Measurements from ENCODE around the gene SCN4A. TPM values are rescaled to one million over a fixed set of nuclear protein-coding genes. Genes with fewer than 3 reads are reported as not detected.

The SCN4A gene
- total RNA-seq, 1 donor from 2014 or later: 0.07 TPM

- no peak for DNase-seq (ENCODE audit: low read depth, low spot score)
These were observed 16.3 kb downstream of the SCN4A start for GRCh38 chr17:63956296-63956920.

- no peak for DNase-seq (ENCODE audit: low read depth, low spot score)
These were observed 16.9 kb downstream of the SCN4A start for GRCh38 chr17:63955791-63956190.

- DNase-seq (ENCODE audit: low read depth, low spot score): no peak
These were observed 17.5 kb downstream of the SCN4A start for GRCh38 chr17:63955232-63955631.

GRCh38 chr17:63954402-63955063 is 18.2 kb downstream of the SCN4A start:
- no peak for DNase-seq (ENCODE audit: low read depth, low spot score)

GRCh38 chr17:63950940-63951907 is 21.5 kb downstream of the SCN4A start:
- no peak for DNase-seq (ENCODE audit: low read depth, low spot score)

GRCh38 chr17:63949576-63950250 is 23.0 kb downstream of the SCN4A start:
- DNase-seq (ENCODE audit: low read depth, low spot score): no peak

GRCh38 chr17:63948521-63948920 is 24.2 kb downstream of the SCN4A start:
- no peak for DNase-seq (ENCODE audit: low read depth, low spot score)

- DNase-seq (ENCODE audit: low read depth, low spot score): no peak
These were observed 24.9 kb downstream of the SCN4A start for GRCh38 chr17:63947711-63948330.

GRCh38 chr17:63946440-63947363 is 26.0 kb downstream of the SCN4A start:
- DNase-seq (ENCODE audit: low read depth, low spot score): no peak

GRCh38 chr17:63945784-63946439 is 26.8 kb downstream of the SCN4A start:
- DNase-seq (ENCODE audit: low read depth, low spot score): no peak

GRCh38 chr17:63944736-63945499 is 27.8 kb downstream of the SCN4A start:
- no peak for DNase-seq (ENCODE audit: low read depth, low spot score)

GRCh38 chr17:63943745-63944144 is 29.0 kb downstream of the SCN4A start:
- DNase-seq (ENCODE audit: low read depth, low spot score): no peak

GRCh38 chr17:63942309-63942985 is 30.3 kb downstream of the SCN4A start:
- DNase-seq (ENCODE audit: low read depth, low spot score): no peak

- DNase-seq (ENCODE audit: low read depth, low spot score): no peak
These were observed 31.0 kb downstream of the SCN4A start for GRCh38 chr17:63941751-63942150.

GRCh38 chr17:63941162-63941561 is 31.6 kb downstream of the SCN4A start:
- no peak for DNase-seq (ENCODE audit: low read depth, low spot score)

GRCh38 chr17:63940584-63940983 is 32.1 kb downstream of the SCN4A start:
- DNase-seq (ENCODE audit: low read depth, low spot score): no peak

- no peak for DNase-seq (ENCODE audit: low read depth, low spot score)
These were observed 32.8 kb downstream of the SCN4A start for GRCh38 chr17:63939884-63940283.

- no peak for DNase-seq (ENCODE audit: low read depth, low spot score)
These were observed 33.3 kb downstream of the SCN4A start for GRCh38 chr17:63939401-63939800.
